Measurements from ENCODE around the gene SACM1L. TPM values are rescaled to one million over a fixed set of nuclear protein-coding genes. Genes with fewer than 3 reads are reported as not detected.

The SACM1L gene
- total RNA-seq, 1 experiment from 2014 or later, result 31.6 TPM

DNA sequence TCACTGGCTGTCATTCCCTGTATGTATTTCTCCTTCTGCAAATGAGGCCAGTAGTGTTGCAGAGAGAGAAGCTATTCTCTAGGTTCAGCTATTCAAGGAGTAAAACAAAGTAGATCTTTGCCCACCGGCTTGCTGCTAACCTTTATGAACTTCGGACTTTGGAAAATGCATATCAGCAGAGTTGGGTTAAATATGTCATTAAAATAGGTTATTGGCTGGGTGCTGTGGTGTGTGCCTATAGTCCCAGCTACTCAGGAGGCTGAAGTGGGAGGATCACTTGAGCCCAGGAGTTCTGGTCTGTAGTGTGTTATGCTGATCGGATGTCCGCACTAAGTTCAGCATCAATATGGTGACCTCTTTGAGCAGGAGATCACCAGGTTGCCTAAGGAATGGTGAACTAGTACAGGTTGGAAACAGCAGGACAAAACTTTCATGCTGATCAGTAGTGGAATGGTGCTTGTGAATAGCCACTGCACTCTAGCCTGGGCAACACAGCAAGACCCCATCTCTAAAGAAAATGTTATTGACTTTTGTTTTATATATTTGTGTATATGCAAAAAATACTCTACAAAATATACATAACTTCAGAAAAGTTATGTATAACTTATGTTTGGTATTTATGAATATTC is 53.4 kb downstream of the SACM1L start:
- Histone ChIP-seq H3K9me3 (ENCODE audit: control insufficient read depth, insufficient read depth, low read depth, low read length) (no peaks in the 10 kb centered on the region), H3K27ac (ENCODE audit: low read length) (no peak overlapping the region), H3K4me1 (ENCODE audit: control insufficient read depth, insufficient read depth, low read length) (no peaks in the 10 kb centered on the region), H3K27me3 (ENCODE audit: control insufficient read depth, insufficient read depth, low read length) (no peaks in the 10 kb centered on the region), H3K36me3 (ENCODE audit: control insufficient read depth, insufficient read depth, low read length) (peaks cover 9% of the 10 kb centered on the region), H3K4me3 (ENCODE audit: low read depth in 2 of 2, low read length in 2 of 2) (no peak overlapping the region)
- intact Hi-C loops (cut with micrococcal nuclease; ENCODE audit: unreplicated experiment), result no loop called here
- no peak for DNase-seq (ENCODE audit: low read depth, low spot score)
- no peak for ATAC-seq
- ChIA-PET POLR2A (no interaction called here), CTCF (no interaction called here)
- in situ Hi-C loops (cut with HindIII; ENCODE audit: low pct_unique_long_range_greater_than_20kb, low sequenced_read_pairs), result no loop called here
- TF ChIP-seq SIN3A (IDR thresholded peaks at IDR 0.05; ENCODE audit: borderline replicate concordance, insufficient read depth, low read depth, low read length), result no peak
- TF ChIP-seq POLR2AphosphoS5 (IDR thresholded peaks at IDR 0.05; ENCODE audit: low read depth, low read length), result no peak
- TF ChIP-seq REST (IDR thresholded peaks at IDR 0.05; ENCODE audit: insufficient read depth in 1 of 2, low read depth in 2 of 2, low read length in 1 of 2), result no peak
- TF ChIP-seq, protein P1, sequence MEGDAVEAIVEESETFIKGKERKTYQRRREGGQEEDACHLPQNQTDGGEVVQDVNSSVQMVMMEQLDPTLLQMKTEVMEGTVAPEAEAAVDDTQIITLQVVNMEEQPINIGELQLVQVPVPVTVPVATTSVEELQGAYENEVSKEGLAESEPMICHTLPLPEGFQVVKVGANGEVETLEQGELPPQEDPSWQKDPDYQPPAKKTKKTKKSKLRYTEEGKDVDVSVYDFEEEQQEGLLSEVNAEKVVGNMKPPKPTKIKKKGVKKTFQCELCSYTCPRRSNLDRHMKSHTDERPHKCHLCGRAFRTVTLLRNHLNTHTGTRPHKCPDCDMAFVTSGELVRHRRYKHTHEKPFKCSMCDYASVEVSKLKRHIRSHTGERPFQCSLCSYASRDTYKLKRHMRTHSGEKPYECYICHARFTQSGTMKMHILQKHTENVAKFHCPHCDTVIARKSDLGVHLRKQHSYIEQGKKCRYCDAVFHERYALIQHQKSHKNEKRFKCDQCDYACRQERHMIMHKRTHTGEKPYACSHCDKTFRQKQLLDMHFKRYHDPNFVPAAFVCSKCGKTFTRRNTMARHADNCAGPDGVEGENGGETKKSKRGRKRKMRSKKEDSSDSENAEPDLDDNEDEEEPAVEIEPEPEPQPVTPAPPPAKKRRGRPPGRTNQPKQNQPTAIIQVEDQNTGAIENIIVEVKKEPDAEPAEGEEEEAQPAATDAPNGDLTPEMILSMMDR (IDR thresholded peaks at IDR 0.05), result no peak
- TF ChIP-seq TCF7L2 (IDR thresholded peaks at IDR 0.05; ENCODE audit: low read depth, low read length), result no peak
- BruUV-seq (replicated peaks), result no TSS peak

DNA sequence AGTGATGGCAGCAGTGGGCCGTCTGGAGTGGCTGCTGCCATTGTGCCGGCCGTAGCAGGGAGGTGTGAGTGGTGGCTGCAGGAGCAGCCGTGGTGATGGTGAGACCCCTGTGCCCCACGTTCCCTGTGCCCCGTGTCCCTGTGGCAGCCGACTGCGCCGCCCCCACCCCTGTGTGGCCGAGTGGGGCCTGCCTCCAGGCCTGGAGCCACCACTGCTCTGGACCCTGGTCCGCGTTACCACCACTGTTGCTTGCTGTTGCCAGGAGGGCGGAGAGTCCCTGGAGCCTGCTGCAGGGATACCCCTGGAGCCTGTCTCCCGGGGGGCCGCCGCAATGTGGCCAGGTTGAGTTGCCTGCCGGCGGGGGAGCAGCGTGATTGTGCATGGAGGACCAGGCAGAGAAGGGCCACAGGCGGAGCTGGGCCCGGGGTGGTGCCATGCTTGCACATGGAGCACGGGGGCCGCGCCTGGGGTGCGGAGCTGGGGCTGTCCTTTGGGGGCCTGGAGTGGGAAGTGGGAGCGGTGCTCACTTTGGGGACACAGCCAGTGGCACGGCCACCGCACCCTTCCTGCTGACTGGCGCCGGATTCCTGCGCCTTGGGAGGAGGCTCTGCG is 57.1 kb downstream of the SACM1L start:
- no peak for ATAC-seq

More for the DNA sequence above, 57.1 kb downstream of the SACM1L start:
- ChIA-PET CTCF (no interaction called here), POLR2A (no interaction called here)
- intact Hi-C loops (cut with micrococcal nuclease; ENCODE audit: unreplicated experiment) (no loop called here), in situ Hi-C loops (cut with HindIII; ENCODE audit: low pct_unique_long_range_greater_than_20kb, low sequenced_read_pairs) (no loop called here)
- no peak overlapping the region for H3K27ac ChIP-seq (ENCODE audit: low read length)
- no TSS peak for BruUV-seq (replicated peaks)
- no peak for DNase-seq (ENCODE audit: low read depth, low spot score)
- peaks cover 7% of the 10 kb centered on the region for H3K36me3 ChIP-seq (ENCODE audit: control insufficient read depth, insufficient read depth, low read length)
- H3K9me3 ChIP-seq (ENCODE audit: control insufficient read depth, insufficient read depth, low read depth, low read length), result no peaks in the 10 kb centered on the region
- no peaks in the 10 kb centered on the region for H3K4me1 ChIP-seq (ENCODE audit: control insufficient read depth, insufficient read depth, low read length)
- H3K27me3 ChIP-seq (ENCODE audit: control insufficient read depth, insufficient read depth, low read length), result no peaks in the 10 kb centered on the region
- no peak overlapping the region for H3K4me3 ChIP-seq (ENCODE audit: low read depth in 2 of 2, low read length in 2 of 2)
- TF ChIP-seq POLR2AphosphoS5 (IDR thresholded peaks at IDR 0.05; ENCODE audit: low read depth, low read length) (no peak), TCF7L2 (IDR thresholded peaks at IDR 0.05; ENCODE audit: low read depth, low read length) (no peak), SIN3A (IDR thresholded peaks at IDR 0.05; ENCODE audit: borderline replicate concordance, insufficient read depth, low read depth, low read length) (no peak), REST (IDR thresholded peaks at IDR 0.05; ENCODE audit: insufficient read depth in 1 of 2, low read depth in 2 of 2, low read length in 1 of 2) (no peak)
- TF ChIP-seq, protein P1 (IDR thresholded peaks at IDR 0.05), result no peak

Data from Panc1 (cell line).